GM23248 (cell line): ENCODE results near the gene TLCD2. TPM values are rescaled to one million over a fixed set of nuclear protein-coding genes. Genes with fewer than 3 reads are reported as not detected.

Experiments
- DNase-seq: peaks from one replicate; pipeline ENCODE4 v3.0.0-alpha.2; 2015
- H2AFZ ChIP-seq: fragments of 200-600 bp; sonication (generic); 2 replicates; pipeline ENCODE4 v1.6.1; 2016; ENCODE audit warnings: antibody characterized with exemption
- H3F3A ChIP-seq: fragments of 200-600 bp; sonication (generic); 2 replicates; pipeline ENCODE4 v1.6.1; 2016; ENCODE audit warnings: mild to moderate bottlenecking, antibody characterized with exemption, mixed run types; ENCODE audit not compliant: insufficient read depth
- H3K27ac ChIP-seq: fragments of 200-600 bp; sonication (generic); 2 replicates; pipeline ENCODE4 v1.5.1; 2016; ENCODE audit warnings: mild to moderate bottlenecking
- H3K27me3 ChIP-seq: fragments of 200-600 bp; sonication (generic); replicated peaks from 2 replicates; pipeline ENCODE4 v1.6.1; 2016; ENCODE audit warnings: mild to moderate bottlenecking; ENCODE audit not compliant: insufficient read depth
- H3K36me3 ChIP-seq: fragments of 200-600 bp; sonication (generic); 2 replicates; pipeline ENCODE4 v1.6.1; 2016; ENCODE audit warnings: low read depth, mild to moderate bottlenecking
- H3K4me1 ChIP-seq: fragments of 200-600 bp; sonication (generic); 2 replicates; pipeline ENCODE4 v1.6.1; 2016; ENCODE audit warnings: mild to moderate bottlenecking; ENCODE audit not compliant: insufficient read depth
- H3K4me2 ChIP-seq: fragments of 200-600 bp; sonication (generic); one replicate; pipeline ENCODE4 v1.6.1; 2016; ENCODE audit warnings: mild to moderate bottlenecking; ENCODE audit not compliant: unreplicated experiment
- H3K4me3 ChIP-seq: fragments of 200-600 bp; sonication (generic); 2 replicates; pipeline ENCODE4 v1.5.1; 2016; ENCODE audit warnings: mild to moderate bottlenecking
- H3K79me2 ChIP-seq: fragments of 200-600 bp; sonication (generic); 2 replicates; pipeline ENCODE4 v1.6.1; 2016; ENCODE audit warnings: mild to moderate bottlenecking; ENCODE audit not compliant: insufficient read depth
- H3K9ac ChIP-seq: fragments of 200-600 bp; sonication (generic); 2 replicates; pipeline ENCODE4 v1.6.1; 2016; ENCODE audit warnings: mild to moderate bottlenecking
- H3K9me2 ChIP-seq: fragments of 200-600 bp; sonication (generic); 2 replicates; pipeline ENCODE4 v1.6.1; 2016; ENCODE audit warnings: mixed run types, mild to moderate bottlenecking, moderate library complexity; ENCODE audit not compliant: insufficient read depth
- H3K9me3 ChIP-seq: fragments of 200-600 bp; sonication (generic); one replicate; pipeline ENCODE4 v1.6.1; 2017; ENCODE audit warnings: low read depth
- H4K20me1 ChIP-seq: fragments of 200-600 bp; sonication (generic); 2 replicates; pipeline ENCODE4 v1.6.0; 2016; ENCODE audit not compliant: insufficient read depth
- EZH2 ChIP-seq: fragments of 200-600 bp; sonication (generic); IDR thresholded peaks from 2 replicates; pipeline ENCODE4 v1.6.1; 2018; ENCODE audit warnings: antibody characterized with exemption, mild to moderate bottlenecking; ENCODE audit not compliant: insufficient read depth, poor library complexity, severe bottlenecking
- EZH2phosphoT487 ChIP-seq: fragments of 200-600 bp; sonication (generic); IDR thresholded peaks from 2 replicates; pipeline ENCODE4 v1.6.1; 2018; ENCODE audit warnings: antibody characterized with exemption, moderate library complexity, mild to moderate bottlenecking, low read depth; ENCODE audit not compliant: insufficient read depth
- WGBS, 2 experiments: methylation state at CpG; one replicate each; pipeline ENCODE4 v1.1.6; 2015 to 2017; ENCODE audit warnings: low lambda C conversion rate in 2 of 2, low coverage in 1 of 2; ENCODE audit errors: missing lambda C conversion rate in 2 of 2; 5-methylcytosine and 5-hydroxymethylcytosine counted together
- in situ Hi-C: fragments of 300-500 bp; cut with MboI; formaldehyde crosslinking; loops from 2 replicates; pipeline ENCODE4 v1.15.0; 2020
- polyA plus RNA-seq: library from polyadenylated mRNA; unstranded; fragments of >200 nt; fragmentation: Nextera tagmentation; extraction: Ambion mirVana; gene quantifications from 2 replicates; pipeline ENCODE4 v1.2.1, GENCODE V29; 2016
- total RNA-seq: library from RNA; depleted of rRNA; stranded (reverse); fragments of >200 nt; shearing (Covaris generic); gene quantifications from 2 replicates; pipeline ENCODE4 v1.2.3, GENCODE V29; 2014; rRNA removed

TLCD2 gene, protein sequence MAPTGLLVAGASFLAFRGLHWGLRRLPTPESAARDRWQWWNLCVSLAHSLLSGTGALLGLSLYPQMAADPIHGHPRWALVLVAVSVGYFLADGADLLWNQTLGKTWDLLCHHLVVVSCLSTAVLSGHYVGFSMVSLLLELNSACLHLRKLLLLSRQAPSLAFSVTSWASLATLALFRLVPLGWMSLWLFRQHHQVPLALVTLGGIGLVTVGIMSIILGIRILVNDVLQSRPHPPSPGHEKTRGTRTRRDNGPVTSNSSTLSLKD
- total RNA-seq (2.2 and 2.8 TPM in 2 replicates), polyA plus RNA-seq (2.2 and 2.4 TPM in 2 replicates)

GRCh38 chr17:1709971-1710806 lies at the start of gene TLCD2:
TSS of gene TLCD2 (minus strand) at chr17:1710377. CDS start at chr17:1710242, 135 bp downstream.
- peak within 1 kb of the TSS; percentile 48 for H3K27ac ChIP-seq
- H4K20me1 ChIP-seq, result peaks cover 21% of the 10 kb centered on the region; the same call in 1 of the 2 replicates
- peak within 1 kb of the TSS; percentile 66 for H3K4me3 ChIP-seq
- peaks cover 33% of the 10 kb centered on the region for H3K79me2 ChIP-seq
- TF ChIP-seq EZH2phosphoT487, result no peak
- no peak for TF ChIP-seq EZH2
- H2AFZ ChIP-seq, result peak within 1 kb of the TSS; percentile 22; the same call in 1 of the 2 replicates
- peak; percentile 87 for DNase-seq
- peaks cover 30% of the 10 kb centered on the region for H3K36me3 ChIP-seq
- no peaks in the 10 kb centered on the region for H3K9me2 ChIP-seq
- no peaks in the 10 kb centered on the region for H3K9me3 ChIP-seq
- peak within 1 kb of the TSS; percentile 81 for H3K4me2 ChIP-seq
- no peaks in the 10 kb centered on the region for H3K27me3 ChIP-seq
- peaks cover 41% of the 10 kb centered on the region for H3F3A ChIP-seq
- WGBS, 2 experiments, result 2% methylated on average over 66 to 70 of the region's 83 CpGs
- peaks cover 33% of the 10 kb centered on the region for H3K4me1 ChIP-seq
- H3K9ac ChIP-seq, result peak within 1 kb of the TSS; percentile 73
- in situ Hi-C loops, result no loop called here

GRCh38 chr17:1759529-1759928 lies 49.4 kb upstream of the TLCD2 start:
- in situ Hi-C loops, result no loop called here

GRCh38 chr17:1758807-1759206 lies 48.6 kb upstream of the TLCD2 start:
- in situ Hi-C loops, result no loop called here
- no peak for TF ChIP-seq EZH2phosphoT487
- no peak for TF ChIP-seq EZH2

More at GRCh38 chr17:1759529-1759928, 49.4 kb upstream of the TLCD2 start:
- Histone ChIP-seq H3K4me1 (peaks cover 30% of the 10 kb centered on the region), H3K27ac (no peak overlapping the region), H3K79me2 (no peaks in the 10 kb centered on the region), H3K9me2 (no peaks in the 10 kb centered on the region), H3K4me3 (no peak overlapping the region), H3K9me3 (no peaks in the 10 kb centered on the region), H2AFZ (no peak overlapping the region), H3F3A (peaks cover 8% of the 10 kb centered on the region), H3K27me3 (no peaks in the 10 kb centered on the region), H4K20me1 (no peaks in the 10 kb centered on the region), H3K36me3 (no peaks in the 10 kb centered on the region), H3K4me2 (no peak overlapping the region), H3K9ac (no peak overlapping the region)
- TF ChIP-seq EZH2 (no peak), EZH2phosphoT487 (no peak)
- WGBS, 2 experiments, result 78 to 81% methylated on average over 5 of the region's 5 CpGs
- no peak for DNase-seq

GRCh38 chr17:1755827-1756262 lies 45.7 kb upstream of the TLCD2 start:
- Histone ChIP-seq H3K9ac (no peak overlapping the region), H3K36me3 (no peaks in the 10 kb centered on the region), H2AFZ (no peak overlapping the region), H4K20me1 (no peaks in the 10 kb centered on the region), H3K79me2 (no peaks in the 10 kb centered on the region), H3K4me3 (no peak overlapping the region), H3K4me2 (no peak overlapping the region), H3K9me2 (no peaks in the 10 kb centered on the region), H3K4me1 (peaks cover 9% of the 10 kb centered on the region; the same call in 1 of the 2 replicates), H3K27ac (no peak overlapping the region), H3K27me3 (no peaks in the 10 kb centered on the region), H3F3A (no peaks in the 10 kb centered on the region), H3K9me3 (no peaks in the 10 kb centered on the region)
- in situ Hi-C loops, result no loop called here
- DNase-seq, result no peak
- TF ChIP-seq EZH2 (no peak), EZH2phosphoT487 (no peak)
- 66 to 68% methylated on average over 11 to 17 of the region's 17 CpGs for WGBS, 2 experiments

More at GRCh38 chr17:1758807-1759206, 48.6 kb upstream of the TLCD2 start:
- no peak for DNase-seq
- H3K9me2 ChIP-seq, result no peaks in the 10 kb centered on the region
- peaks cover 23% of the 10 kb centered on the region for H3K4me1 ChIP-seq
- H4K20me1 ChIP-seq, result no peaks in the 10 kb centered on the region
- WGBS, 2 experiments, result 86 to 92% methylated on average over 15 of the region's 15 CpGs
- H3K9ac ChIP-seq, result no peak overlapping the region
- H3K4me2 ChIP-seq, result no peak overlapping the region
- peaks cover 5% of the 10 kb centered on the region for H3F3A ChIP-seq
- no peaks in the 10 kb centered on the region for H3K27me3 ChIP-seq
- no peak overlapping the region for H3K4me3 ChIP-seq
- no peaks in the 10 kb centered on the region for H3K36me3 ChIP-seq
- no peaks in the 10 kb centered on the region for H3K9me3 ChIP-seq
- no peak overlapping the region for H3K27ac ChIP-seq
- H2AFZ ChIP-seq, result no peak overlapping the region
- H3K79me2 ChIP-seq, result no peaks in the 10 kb centered on the region
